GM18868 (cell line): ENCODE data around the gene SPARC.

Experiments used
- ATAC-seq: cut with Tn5 transposase; IDR thresholded peaks from one replicate; pipeline ENCODE4 v1.9.1; 2021; ENCODE audit warnings: mild to moderate bottlenecking, moderate library complexity; ENCODE audit not compliant: unreplicated experiment

The SPARC gene

GRCh38 chr5:151627650-151628049 lies 59.1 kb downstream of the SPARC start:
- no peak for ATAC-seq

- ATAC-seq: no peak
Measured at GRCh38 chr5:151625285-151625684, 61.4 kb downstream of the SPARC start.

GRCh38 chr5:151624476-151624875 lies 62.2 kb downstream of the SPARC start:
- no peak for ATAC-seq

GRCh38 chr5:151622367-151623088 lies 64.2 kb downstream of the SPARC start:
- no peak for ATAC-seq

GRCh38 chr5:151620461-151620840 lies 66.3 kb downstream of the SPARC start:
- ATAC-seq: no peak

- ATAC-seq: no peak
Measured at GRCh38 chr5:151619812-151620460, 66.8 kb downstream of the SPARC start.

GRCh38 chr5:151618907-151619306 lies 67.8 kb downstream of the SPARC start:
- no peak for ATAC-seq

- no peak for ATAC-seq
Measured at GRCh38 chr5:151617841-151618710, 68.6 kb downstream of the SPARC start.

GRCh38 chr5:151617383-151617840 lies 69.3 kb downstream of the SPARC start:
- ATAC-seq: no peak

GRCh38 chr5:151615431-151615830 lies 71.3 kb downstream of the SPARC start:
- ATAC-seq: no peak

GRCh38 chr5:151614565-151614964 lies 72.2 kb downstream of the SPARC start:
- no peak for ATAC-seq

GRCh38 chr5:151612689-151613427 lies 73.9 kb downstream of the SPARC start:
- ATAC-seq: no peak

GRCh38 chr5:151611127-151611775 lies 75.5 kb downstream of the SPARC start:
- ATAC-seq: no peak
